Fibroblast of peridontal ligament (primary cell): ENCODE data around the gene RPRD1B.

Experiments
- DNase-seq: peaks from one replicate; pipeline ENCODE4 v3.0.0-alpha.2; 2010; ENCODE audit errors: extremely low read depth

The RPRD1B gene

DNA sequence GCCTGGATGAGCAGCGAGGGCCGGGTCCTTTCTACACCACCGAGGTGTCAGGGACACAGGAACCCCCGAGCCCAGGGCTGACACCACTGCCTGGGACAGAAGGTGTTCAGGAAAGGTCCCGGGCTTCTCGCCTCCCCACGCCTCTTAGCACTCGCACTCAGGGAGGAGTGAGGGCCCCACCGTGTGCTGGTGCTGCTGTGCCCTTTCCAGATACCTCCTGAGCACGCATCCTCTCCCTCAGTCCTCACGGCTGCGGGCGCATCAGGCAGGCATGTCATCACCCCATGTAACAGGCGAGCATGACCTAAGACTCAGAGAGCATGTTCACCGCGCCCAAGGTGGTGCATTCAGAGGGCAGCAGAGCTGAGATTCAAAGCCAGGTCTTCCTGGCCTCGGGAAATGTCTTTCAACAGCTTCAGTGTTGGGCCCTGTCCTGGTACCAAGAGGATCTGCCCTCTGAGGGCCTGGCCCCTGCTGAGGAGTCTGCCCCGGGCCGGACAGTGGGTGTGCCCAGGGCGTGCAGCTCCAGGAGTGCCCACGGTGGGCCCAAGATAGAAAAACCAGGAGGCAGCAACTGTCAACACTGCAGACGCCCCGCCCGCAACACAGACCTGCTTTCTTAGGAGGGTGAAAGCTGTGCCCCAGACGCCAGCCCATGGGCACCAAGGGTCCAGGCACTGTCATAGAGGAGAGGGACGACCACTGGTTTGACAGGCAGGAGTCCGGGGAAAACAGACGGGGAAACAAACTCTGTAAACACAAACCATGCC, 102.3 kb downstream of the RPRD1B start:
- no peak for DNase-seq

DNA sequence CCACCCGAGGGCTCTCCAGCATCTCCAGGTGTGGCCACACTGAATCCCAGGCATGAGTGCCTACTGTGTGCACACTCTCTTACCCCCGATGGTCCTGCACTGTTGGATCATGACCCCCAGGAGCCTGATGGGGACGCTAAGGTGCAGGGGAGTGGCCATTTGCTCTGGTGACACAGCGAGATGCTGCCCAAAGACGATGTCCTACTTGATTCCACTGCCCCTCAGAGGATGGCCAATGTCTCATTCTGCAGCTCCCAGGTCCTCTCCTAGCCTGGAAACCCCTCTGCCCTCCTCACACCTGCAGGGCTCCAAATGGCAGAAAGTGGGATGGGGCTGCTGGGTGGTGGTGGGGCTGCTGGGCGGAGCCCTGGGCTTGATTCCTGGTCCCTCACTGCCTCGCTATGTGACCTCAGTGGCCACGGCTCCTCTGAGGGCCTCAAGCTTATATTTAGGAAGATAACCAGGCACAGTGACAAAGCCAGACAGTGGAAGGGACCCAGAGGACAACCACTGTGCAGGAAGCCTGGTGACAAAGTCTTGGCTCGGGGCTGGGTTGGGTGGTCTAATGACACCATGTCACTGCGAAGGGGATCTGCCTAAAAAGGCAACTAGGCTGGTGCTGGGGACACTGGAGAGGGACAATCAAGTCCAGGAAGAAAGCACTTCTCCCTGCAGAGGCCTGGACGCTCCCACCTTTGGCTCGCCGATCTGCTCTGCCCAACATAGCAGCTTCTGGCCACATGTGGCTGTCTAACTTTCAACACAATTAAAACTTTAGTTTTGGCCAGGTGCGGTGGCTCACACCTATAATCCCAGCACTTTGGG, 103.1 kb downstream of the RPRD1B start:
- DNase-seq: no peak

DNA sequence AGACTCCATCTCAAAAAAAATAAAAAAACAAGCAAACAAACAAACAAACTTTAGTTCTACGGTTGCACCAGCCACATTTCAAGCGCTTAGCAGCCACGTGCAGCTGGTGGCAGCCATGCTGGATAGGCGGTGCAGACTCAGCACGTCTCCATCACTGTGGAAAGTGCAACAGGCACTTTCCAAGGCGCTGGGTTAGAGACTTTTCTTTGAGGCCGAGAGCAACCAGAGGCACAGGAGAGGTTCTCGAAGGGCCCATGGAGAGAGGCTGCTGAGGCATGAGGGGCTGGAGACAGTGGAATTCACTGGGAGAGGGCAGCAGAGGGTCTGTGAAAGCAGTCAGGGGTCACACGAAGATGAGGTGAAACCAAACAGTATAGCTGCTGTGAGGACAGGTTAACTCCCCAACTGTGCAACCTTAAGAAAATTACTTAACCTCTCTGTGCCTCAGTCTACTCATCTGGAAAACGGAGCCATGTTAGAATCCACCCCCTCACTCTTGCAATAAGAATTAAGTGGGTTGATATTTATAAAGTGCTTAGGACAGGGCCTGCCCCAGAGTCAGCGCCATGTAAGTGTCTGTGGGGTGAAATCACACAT, 104.0 kb downstream of the RPRD1B start:
- no peak for DNase-seq

DNA sequence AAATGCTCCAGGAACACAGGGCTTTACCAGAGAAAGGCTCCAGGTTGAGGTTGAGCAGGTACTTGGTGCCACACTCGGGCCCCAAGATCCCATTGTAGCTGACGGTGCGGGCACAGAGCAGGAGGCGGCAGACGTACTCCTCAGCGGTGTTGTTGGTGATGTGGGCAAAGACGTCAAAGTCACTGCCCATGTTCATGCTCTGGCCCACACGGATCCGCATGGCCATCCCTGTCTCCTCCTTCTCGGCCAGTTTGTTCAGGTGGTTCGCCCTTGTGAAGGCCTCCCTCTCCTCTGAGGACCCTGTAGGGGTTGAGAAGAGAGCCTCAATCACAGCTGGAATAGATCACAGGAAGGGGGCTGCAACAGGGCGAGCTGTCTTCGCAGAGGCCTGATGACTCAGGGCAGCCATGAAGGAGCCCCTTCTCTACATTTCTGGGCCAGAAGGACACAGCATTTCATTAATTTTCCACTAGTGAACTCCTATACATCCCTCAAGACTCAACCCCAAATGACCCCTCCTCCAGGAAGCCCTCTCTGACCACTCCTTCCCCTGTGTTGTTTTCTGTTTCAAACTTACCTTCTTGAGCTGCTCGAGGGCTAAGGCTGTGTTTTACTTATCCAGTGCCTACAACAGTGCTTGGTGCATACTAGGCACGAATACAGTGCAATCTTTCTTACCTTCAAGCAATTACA, 104.7 kb downstream of the RPRD1B start:
- DNase-seq: no peak

DNA sequence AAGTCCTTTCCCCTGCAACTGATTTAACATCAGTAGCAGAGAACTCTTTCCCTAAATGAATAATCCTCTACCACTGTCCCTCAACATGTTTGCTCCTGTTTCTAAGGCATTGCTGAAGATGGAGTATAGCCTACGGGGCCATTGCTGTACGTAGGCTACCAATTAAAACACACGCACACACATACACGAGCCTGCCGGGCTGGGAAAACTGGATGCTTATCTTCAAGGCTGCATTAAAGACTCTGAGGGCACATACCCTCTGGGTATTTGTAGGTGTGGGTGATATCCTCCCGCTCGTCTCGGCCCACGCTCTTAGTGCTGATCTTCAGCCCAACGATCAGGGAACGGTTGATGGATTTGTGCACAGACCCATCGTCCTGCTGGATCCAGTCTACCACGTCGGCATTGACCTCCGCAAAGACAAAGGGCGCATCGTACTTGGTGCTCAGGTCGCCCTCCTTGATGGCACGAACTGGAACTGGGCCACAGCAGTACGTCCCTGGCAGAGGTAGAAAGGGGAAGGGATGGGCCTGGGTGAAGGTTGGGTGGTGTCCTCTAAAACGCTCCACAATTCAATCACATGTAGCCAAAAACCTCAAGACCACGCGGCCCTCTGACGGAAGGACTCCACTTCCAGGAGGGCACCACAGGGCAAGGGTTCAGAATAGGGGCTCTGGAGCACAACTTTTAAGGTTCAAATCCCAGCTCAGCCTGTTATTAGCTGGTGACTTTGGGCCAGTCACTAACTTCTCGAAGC, 105.8 kb downstream of the RPRD1B start:
- DNase-seq: no peak

DNA sequence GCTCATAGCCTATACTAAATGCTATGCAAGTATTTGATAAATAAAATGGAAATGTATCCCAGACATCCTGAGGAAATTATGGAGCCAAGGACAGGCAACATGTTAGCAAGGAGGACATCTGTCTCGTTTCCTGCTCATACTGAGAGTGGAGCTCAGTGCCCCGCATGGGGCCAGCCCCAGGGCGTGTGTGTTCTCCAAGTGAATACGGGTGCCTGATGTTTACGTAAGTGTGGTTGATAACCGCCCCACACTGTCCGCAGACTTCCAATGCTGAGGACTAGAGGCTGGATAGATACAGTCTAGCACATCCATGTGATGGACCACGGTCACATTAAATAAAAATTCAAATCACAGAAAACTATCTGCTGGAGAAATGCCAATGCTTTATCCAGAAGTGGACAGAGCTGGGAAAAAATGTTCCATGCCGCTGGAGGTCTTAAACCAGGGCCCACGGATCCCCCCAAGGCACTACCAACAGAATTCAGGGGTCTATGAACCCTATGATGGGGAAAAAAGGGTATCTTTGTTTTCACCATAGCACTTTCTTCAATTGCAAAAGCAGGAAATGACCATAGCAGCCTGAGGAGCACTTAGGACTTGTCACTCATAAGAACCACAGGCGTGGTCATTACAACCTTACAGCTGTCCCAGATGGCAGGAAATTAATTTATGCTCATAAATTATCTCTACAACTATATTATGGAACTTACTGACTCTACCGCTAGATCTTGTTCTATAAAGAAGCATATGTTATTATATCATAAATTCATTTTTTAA, 106.6 kb downstream of the RPRD1B start:
- no peak for DNase-seq

DNA sequence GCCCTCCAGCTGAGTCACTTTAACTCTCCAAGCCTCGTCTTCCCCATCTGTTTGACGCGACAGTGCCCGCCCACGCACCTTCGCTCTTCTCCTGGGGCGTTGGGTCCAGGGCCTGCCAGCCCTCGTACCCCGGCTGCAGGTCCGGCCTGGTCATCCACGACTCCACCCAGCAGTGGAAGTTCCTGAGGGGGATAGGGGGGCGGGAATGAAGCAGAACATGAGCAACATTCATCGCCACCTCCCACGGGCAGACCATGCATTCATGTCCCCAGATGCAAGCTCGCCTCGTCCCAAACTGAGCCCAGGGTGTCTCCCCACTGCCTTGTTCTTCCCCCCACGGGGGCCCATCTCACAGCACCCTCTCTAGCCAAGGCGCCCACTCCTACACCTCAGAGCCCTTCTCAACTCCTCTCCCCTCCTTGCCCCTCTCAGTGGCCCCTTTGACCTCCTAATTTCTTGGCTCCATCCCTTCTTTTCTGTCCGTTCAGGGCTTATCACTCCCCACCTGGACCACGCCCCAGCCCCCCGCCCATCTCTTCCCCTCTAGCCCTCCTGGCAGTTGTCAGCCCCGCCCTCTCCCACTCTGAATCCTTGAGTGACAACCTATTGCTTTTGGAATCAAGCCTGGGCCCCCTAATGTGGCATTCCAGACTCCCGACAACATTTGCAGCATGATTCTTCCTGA, 107.8 kb downstream of the RPRD1B start:
- no peak for DNase-seq
